Testis (tissue), 2 donors: ENCODE measurements around the gene TACC3.

Experiments used
- CTCF ChIP-seq, 3 experiments: fragments of 450-650 bp in 2 of 3; fragments of 200-600 bp in 1 of 3; sonication (generic) in 1 of 3; IDR thresholded peaks; one replicate each; pipeline ENCODE4 v1.5.1; 2016 to 2019; ENCODE audit warnings: antibody characterized with exemption in 3 of 3, mild to moderate bottlenecking in 2 of 3, moderate library complexity in 1 of 3
- POLR2A ChIP-seq: fragments of 450-650 bp; IDR thresholded peaks from one replicate; pipeline ENCODE4 v1.6.1; 2017; ENCODE audit warnings: antibody characterized with exemption, mild to moderate bottlenecking, moderate library complexity

GRCh38 chr4:1745165-1745564 is 23.8 kb downstream of the TACC3 start:
- no peak for TF ChIP-seq CTCF (IDR thresholded peaks at IDR 0.05)
- TF ChIP-seq POLR2A, result no peak
